GM04504 (cell line): ENCODE measurements around the gene ENKUR.
A peak's percentile ranks its signal among the peaks of the same experiment; 100 is the strongest.
"Not testable (repeated sequence)": the region's sequence is repeated elsewhere in the genome, so short reads cannot be mapped to it uniquely, and the experiment has no call there.

Experiments used
- DNase-seq: peaks from one replicate; pipeline ENCODE4 v3.0.0-alpha.2; 2012; ENCODE audit warnings: low read depth

The ENKUR gene

DNA sequence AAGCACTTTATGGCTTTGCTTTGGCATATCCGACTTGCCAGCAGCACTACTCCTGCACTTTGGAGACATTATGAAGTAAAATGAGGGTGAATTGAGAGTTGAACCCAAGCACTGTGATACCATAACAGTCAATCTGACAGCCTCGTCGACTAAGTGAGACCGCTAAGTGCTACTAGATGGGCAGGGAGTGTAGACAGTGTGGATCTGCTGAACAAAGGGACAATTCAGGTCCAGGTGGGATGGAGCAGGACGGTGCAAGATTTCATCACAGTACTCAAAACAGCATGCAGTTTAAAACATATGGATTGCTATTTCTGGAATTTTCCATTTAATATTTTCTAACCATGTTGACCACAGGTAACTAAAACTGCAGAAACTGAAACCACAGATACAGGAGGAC lies 42.8 kb downstream of the ENKUR start:
- DNase-seq = no peak

DNA sequence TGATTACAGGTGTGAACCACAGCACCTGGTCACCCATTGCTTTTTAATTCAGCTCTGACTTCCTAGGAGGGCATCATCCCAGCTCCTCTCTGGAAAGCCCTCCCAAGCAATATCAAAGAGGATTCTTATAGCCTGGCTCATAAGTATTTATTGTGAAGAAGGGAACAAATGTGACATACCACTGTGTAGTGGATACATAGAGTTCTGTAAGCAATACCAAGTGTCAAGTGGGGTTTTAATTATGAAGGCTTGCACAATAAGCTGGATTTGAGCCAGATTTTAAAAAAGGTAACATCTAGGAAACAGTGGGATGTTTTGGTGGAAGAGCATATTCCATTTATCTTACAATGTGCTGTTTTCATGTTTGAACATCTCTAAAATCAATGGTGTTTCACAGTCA lies 44.6 kb downstream of the ENKUR start:
- DNase-seq = no peak

DNA sequence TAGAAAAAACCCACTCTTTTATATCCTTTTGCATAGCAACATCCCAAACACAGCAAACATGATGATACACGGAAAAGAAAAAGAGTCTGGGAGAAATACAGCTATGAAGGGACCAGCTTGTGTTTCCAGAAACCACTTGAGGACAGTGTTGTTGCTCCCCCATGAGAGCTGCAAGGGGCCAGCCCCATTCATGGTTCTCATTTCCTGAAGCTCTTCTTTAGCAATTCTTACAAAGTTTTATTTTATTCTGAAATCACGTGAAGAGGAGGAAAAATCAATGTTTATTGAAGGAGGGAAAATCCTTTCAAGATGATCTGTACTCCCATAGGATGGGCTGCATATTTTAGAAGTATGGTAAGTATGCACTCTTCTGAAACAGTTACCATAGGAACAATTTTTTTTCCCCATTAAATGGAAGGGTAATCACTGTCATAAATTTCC lies 46.1 kb downstream of the ENKUR start:
- no peak for DNase-seq

DNA sequence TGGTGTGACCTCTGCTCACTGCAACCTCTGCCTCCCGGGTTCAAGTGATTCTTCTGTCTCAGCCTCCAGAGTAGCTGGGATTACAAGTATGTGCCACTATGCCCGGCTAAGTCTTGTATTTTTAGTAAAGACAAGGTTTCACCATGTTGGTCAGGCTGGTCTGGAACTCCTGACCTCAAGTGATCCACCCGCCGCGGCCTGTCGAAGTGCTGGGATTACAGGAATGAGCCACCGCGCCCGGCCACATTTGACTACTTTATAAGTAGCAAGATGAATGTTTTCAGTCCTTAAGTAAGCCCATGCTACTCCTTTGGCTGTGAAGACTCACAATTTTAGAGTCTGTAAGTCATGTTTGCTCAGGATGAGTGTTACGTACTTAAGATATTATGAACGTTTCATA lies 47.0 kb downstream of the ENKUR start:
- DNase-seq = not testable (repeated sequence)

DNA sequence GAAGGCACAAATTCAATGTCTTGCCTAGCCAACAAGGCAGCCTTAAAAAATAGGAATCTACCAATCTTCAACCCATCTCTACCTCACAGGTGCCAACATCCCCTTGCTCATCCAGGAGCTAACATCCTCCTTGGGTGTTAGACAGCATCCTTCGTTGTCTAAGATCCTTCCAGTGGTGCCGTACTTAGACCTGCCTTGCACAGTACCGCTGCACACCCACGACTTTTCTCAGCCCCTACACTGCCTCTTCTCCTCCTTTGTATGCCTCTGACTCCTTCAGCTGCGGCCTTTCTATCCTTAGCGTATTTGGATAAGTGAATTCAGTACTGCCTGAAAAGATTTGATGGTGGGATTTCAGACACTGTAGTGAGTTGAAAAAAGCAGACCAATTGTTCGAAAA lies 47.6 kb downstream of the ENKUR start:
- DNase-seq = no peak

DNA sequence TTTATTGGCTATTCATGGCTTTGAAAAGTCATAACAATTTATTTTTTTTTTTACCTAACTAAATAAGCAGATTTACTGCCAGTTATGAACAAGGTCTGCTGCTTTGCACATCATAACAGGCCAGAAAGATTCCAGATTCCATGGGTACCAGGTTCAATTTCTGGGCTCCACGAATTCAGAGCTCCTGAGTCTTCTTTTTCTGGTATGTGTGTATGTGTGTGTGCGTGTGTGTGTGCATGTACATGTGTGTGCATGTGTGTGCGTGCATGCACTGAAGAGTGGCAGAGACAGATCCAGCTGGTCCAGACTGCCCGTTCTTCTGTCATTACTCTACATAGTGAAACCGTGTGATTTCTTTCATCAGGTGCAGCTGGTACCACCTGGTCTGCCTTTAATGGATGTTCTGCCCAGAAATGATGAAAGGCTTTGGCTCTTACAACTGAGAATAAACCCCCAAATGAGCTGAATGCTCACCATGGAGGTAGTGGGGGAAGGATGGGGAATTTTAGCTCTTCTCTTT lies 48.9 kb downstream of the ENKUR start:
- no peak for DNase-seq

DNA sequence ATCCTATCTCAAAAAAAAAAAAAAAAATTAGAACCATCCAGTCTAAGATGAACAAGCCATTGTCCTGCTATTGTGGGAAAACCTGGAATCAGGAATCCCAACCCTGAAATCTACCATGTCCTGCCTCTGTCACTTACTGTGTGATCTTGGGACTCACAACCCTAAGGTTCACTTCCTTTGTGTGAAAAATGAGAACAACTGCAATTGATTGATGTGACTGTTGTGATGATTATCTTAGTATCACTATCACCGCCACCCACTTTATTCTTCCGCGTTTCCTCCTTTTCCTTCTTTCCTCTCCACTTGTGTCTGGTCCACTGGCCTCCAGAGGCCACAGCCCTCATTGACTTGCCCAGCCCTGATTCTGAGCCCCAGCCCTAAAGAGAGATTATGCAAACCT lies 50.9 kb downstream of the ENKUR start:
- DNase-seq = no peak

DNA sequence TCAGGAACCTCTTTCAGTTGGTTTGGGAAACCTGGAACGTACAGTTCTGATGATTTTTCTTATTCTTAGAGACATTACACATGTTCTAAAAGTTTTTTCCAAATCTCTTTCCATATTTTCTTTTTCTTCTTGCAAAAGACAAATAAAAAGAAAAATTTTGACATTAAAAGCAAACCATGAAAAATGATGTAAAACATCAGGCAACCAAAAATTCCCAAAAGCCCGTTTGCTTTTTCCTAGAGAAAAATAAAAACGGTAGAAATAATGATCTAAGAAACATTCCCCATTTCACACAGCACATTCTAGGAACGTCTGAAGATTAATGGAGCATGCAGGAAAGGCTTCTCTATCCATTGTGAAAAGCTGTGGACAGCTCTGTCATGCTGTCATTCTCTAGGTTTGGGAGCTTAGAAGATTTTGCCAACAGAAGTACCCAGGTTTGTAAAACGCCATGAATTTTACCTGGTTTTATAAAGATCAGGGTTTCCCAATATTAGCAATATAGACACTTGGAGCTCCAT lies 52.4 kb downstream of the ENKUR start:
- no peak for DNase-seq

DNA sequence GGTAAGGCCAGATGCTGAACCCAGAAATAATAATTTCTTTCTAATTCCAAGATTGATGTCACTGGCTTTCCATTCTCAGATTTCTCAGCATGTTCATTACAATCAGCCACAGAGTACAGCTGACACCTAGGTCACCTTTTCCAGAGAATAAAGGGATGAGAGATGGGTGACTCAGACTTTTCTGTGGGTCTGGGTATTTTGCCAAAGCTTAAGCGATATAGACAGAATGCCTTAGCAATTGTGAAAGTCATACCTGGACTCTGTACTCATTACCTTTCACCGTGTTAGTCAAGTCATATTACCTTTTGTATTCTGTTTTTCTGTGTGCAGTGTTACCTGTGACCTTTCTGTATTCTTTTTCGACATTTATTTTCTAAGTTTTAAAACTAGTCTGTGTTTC lies 53.0 kb downstream of the ENKUR start:
- no peak for DNase-seq

DNA sequence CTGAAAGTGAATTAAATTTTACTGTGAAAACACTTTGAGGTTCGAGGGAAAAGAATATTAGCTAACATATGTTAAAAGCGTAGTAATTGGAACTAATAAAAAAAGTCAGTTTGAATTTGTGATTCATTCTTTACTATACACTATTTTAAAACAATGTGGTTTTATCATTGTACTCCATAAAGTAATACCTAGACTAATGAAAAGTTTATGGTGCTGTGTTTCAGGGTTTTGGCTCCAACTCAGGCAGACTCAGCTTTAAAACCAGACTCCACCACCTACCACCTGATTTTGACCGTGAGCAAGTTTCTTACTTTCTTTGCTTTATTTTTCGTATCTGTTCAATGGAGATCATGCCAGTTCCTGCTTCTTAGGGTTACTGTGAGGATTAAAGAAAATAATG lies 54.4 kb downstream of the ENKUR start:
- no peak for DNase-seq

DNA sequence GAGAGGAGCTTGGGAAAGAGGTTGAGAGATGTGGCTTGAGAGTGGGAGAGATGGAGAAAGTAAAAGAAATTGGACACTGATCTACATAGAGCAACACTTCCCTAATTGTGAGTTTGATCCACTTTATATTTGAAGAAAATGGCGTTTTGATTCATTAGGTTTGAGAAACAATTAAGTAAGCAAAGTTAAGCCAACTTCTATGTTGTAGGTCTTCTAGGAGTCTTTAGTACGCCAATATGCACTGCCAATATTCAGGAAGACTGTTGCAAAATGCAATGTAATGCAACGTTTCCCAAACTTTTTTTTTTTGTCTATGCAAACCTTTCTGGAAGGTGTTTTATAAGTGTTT lies 56.6 kb downstream of the ENKUR start:
- no peak for DNase-seq

DNA sequence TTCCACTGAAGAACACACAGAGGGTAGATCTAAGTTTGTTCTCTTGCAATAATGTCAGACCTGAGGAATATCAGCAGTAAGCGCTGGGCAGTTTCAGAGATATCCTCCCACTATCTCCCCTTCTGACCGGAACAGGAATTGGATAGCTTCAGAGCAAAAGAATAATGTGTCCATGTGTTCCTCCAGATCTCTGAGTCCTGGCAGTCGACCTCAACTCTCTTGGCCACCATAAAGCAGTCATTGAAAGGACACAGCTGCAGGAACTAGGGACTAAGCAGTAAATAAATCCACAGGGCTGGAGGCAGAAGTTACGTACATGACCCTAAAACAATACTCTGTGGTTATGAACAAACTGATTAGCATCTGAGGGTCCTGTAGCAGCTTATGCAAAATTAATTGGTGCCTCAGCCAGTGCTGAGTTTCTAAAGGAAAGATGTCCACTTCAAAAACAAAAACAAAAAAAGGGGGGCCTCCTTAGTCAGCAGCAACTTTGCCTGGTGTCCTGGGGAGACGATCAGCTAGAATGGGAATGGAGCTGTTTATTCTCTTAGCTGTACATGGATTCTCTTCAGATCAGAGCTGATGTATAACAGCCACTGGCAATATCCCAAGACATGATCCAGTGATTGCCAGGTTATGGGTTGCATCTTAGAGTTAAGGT lies 57.1 kb downstream of the ENKUR start:
- no peak for DNase-seq

DNA sequence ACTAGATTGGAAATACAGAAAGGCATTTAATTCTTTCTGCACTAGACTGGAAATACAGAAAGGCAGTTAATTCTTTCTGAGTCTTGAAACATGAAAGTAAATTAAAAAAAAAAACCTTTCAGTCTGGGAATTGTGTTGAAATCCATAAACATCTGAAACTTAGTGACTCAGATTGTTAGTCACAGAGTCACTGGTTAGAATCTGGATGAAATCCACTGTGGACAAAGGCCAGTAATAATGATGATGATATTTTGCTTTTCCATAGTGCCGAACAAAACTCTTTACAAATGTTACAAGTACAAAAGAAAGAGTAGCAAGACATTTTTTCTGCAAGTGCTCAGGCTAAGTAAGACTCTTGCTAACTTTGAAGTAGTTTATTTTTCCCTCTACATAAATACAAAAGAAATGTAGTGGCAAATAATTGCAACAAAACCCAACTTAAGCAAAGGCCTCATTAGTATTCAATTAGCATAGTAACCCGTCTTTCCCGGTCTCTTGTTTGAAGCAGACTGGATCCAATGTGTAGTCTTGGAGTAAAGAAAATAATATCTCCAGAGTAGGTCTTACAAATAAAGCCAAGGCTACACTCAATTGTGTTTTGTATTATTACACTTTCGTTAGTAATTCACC lies 57.8 kb downstream of the ENKUR start:
- peak; percentile 89 for DNase-seq

DNA sequence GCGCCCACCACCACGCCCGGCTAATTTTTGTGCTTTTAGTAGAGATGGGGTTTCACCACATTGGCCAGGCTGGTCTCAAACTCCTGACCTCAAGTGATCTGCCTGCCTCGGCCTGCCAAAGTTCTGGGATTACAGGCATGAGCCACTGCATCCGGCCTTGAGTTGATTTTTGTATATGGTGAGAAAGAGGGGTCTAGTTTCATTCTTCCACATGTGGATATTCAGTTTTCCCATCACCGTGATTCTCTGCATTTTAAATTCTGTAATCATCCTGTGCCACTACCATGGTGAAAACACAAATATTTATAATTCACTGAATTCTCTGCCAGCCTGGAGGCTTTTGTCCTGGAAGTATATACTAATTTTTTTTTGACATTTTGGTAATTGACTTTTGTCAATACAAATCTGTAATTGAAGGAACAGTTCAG lies 58.3 kb downstream of the ENKUR start:
- DNase-seq = not testable (repeated sequence)

DNA sequence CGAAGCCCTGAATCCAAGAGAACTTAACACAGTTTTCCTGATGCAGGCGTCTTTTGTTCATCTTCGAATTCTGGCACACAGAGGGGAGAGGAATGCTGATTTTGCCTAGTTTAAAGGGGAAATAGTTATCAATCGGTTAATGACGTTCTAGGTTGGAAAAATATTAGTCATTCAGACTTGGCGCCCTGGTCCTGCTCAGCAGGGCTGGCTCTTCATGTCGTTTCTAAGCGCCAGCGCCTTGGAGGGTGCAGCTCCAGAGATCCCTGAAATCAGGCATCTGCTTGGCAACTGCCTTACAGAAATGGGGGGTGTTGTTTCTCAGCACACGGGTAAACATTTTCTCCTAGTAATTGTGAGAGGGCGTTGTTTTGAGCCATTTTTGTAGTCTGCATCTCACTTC lies 62.3 kb downstream of the ENKUR start:
- DNase-seq = no peak

DNA sequence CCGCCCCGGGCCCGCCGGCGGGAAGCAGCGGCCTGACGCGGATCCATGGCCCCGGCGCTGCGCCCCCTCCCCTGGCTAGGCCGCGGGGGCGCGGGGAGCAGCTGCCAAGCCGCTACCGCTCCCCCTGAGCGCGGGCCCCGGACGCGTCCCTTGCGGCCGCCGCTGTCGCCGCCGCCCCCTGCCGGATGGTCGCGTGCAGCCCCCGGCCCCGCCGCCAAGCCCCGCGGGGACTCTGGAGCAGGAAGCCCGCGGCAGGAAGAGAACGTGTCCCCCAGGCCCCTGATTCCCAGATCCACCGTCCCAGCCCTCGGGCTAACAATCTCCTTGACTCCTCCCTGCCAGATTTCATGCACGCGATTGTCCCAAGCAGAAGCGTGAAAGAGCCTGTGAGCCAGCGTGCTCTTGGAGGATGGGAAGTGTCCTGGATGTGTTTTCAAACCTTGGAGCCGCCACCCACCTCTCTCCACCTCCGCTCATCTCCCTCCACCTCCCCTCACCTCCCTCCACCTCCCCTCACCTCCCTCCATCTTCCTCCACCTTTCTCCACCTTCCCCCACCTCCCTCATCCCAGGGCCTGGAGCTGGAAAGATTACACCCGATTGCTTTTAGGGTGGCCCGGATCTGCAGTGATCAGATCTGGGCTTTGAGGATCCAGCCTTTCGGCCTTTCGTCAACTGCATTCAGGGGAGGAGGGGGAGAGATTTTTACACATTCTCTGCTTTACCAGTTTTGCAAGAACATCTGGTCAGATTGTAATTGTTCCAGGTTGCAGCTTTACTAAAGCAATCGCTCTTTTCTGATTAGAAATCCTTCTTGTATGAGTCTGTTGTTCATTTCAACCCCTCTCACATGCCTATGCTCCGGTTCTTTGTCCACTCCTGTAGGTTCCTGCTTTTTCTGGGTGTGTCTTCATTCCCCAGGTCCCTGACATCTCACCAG lies 63.0 kb downstream of the ENKUR start:
- DNase-seq = no peak

DNA sequence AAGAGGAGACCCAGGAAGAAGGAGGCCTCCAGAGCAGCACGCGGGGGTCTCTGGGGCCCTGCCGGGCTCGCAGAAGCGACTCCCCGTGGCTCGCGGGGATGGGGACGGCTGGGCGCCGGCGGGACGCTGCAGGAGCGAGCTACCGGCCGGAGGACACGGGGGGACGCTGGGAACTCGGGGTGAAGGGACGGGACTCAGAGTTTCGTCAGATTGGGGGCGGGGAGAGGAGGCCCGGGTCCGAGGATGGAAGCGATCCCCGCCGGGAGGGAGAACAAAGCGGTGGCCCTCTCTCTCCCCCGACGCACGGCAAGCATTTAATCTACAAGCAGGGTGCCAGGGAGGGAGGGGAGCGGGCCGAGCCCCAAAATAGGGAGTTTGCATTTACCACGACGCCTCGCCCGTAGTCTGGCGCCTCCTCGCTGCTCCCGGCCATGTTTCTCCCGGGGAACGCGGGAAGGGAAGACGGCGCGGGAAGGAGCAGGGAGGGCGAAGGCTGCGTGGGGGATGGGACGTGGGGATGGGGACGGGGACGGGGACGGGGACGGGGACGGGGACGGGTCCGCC lies 63.7 kb downstream of the ENKUR start, which contains the start of gene PRTFDC1:
TSS of gene PRTFDC1 (minus strand) at position 464 of the 564 bp plus-strand sequence. CDS start at position 433, 31 bp downstream.
- DNase-seq = no peak

DNA sequence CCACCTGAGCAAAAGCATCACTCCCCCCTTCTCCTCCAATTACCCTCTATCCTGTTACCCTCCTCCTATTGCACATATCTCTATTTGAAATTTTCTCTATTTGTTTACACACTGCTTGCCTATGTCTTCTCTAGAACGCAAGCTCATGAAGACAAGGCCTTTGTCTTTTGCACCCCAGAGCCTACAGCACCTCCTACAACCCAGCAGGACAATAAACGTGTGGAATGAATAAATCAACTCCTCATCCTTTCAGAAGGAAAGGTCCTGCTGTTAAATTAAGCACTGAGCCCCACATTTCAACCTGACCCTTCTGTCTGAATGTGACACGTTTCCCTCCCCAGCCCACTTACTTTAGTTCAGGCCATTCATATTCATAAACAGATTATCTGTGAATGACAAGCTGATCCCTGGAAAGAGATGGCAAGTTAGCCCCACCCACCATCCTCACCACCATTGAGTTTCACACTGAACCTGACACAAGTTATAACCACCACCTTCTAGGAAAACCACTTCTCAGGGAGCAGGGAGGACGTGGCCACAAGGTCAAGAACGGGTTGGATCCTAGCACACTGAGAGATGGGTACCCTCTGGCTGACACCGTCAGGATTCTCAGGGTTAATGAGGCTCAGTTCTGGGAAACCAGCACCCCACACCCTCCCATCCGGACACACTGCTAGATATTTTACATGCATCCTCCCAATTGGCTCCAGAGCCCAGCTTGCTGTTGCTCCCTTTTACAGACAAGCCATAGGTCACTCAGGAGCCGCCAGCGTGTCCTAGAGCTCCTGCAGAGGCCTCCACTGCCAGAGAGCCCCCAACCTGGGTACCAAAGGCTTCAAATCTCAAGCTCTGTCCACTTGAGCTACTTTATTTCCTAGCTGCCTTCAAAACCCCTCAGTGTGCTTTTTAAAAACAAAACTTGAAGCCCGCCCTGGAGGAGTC lies 64.5 kb downstream of the ENKUR start:
- DNase-seq = no peak

DNA sequence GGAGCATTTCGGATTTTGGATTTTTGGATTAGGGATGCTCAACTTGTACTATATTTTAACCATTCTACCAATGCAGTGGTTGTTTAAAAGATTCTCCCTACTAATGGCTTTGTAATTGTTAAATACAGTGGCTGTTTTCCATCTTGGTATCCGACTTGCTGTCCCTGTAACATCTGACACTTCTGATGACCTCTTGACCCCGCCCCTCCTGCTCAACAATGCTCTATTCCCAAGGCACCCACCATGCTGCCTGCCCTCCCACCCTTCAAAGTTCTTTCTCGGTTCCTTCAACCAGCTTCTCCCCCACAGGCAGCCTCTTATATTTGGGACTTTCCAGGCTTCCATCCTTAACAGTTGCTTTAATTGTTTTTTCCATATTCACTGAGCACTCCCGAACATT lies 65.5 kb downstream of the ENKUR start:
- DNase-seq = no peak

DNA sequence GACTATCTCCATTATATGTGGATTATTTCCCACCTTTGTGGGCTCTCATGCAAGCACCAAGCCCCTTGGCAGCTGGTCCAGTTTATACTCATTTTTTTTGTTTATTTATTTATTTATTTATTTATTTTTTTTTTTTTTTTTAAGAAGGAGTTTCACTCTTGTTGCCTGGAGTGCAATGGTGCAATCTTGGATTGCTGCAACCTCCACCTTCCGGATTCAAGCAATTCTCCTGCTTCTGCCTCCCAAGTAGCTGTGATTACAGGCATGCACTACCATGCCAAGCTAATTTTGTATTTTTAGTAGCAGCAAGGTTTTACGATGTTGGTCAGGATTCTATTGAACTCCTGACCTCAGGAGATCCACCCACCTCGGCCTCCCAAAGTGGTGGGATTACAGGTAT lies 66.3 kb downstream of the ENKUR start:
- DNase-seq = no peak
